ENCODE data around the gene TCF12. TPM values are rescaled to one million over a fixed set of nuclear protein-coding genes. Genes with fewer than 3 reads are reported as not detected.
"Not testable (repeated sequence)": the region's sequence is repeated elsewhere in the genome, so short reads cannot be mapped to it uniquely, and the experiment has no call there.

The TCF12 gene
- total and polyA plus RNA-seq, 8 donors: 7.7 to 67.4 (median 27.3) TPM

GRCh38 chr15:57149196-57149595, 230.8 kb downstream of the TCF12 start:
- no peaks in the 10 kb centered on the region for H3K9me3 ChIP-seq
- no peak for FAIRE-seq
- intact Hi-C loops (cut with DNase I): no loop called here

GRCh38 chr15:57150066-57150865, 231.8 kb downstream of the TCF12 start:
- WGBS, 2 donors: 89 to 96% methylated on average over 4 of the region's 4 CpGs
- Histone ChIP-seq H3K36me3 (no peaks in the 10 kb centered on the region), H3K4me3 (no peak overlapping the region), H3K9me3 (no peaks in the 10 kb centered on the region), H3K27me3 (no peaks in the 10 kb centered on the region), H3K4me1 (peaks cover 0 to 15% (median 3%) of the 10 kb centered on the region in 3 donors), H3K27ac (no peak overlapping the region)
- ATAC-seq: no peak
- FAIRE-seq: no peak
- intact Hi-C loops (cut with DNase I): loop anchor here in 1 of 3 donors (5.0 kb wide), 1 partner anchor 157 kb away; no protein-coding TSS in a partner anchor
- TF ChIP-seq CTCF (IDR thresholded peaks at IDR 0.05): no peak
- DNase-seq: no peak

More at GRCh38 chr15:57149196-57149595, 230.8 kb downstream of the TCF12 start:
- Histone ChIP-seq H3K4me3 (no peak overlapping the region), H3K27me3 (no peaks in the 10 kb centered on the region), H3K36me3 (no peaks in the 10 kb centered on the region), H3K27ac (no peak overlapping the region), H3K4me1 (peaks cover 0 to 15% (median 3%) of the 10 kb centered on the region in 3 donors)
- no peak for ATAC-seq
- DNase-seq: no peak
- TF ChIP-seq CTCF (IDR thresholded peaks at IDR 0.05): no peak

- H3K4me3 ChIP-seq, DNase-seq, H3K27me3 ChIP-seq, H3K27ac ChIP-seq, ATAC-seq, H3K36me3 ChIP-seq, FAIRE-seq, H3K9me3 ChIP-seq: not testable (repeated sequence)
- H3K4me1 ChIP-seq: peaks cover 0 to 15% (median 3%) of the 10 kb centered on the region in 3 donors
- WGBS, 2 donors: 100% methylated on average over 1 of the region's 1 CpG
- intact Hi-C loops (cut with DNase I): loop anchor here in 1 of 3 donors (5.0 kb wide), 1 partner anchor 156 kb away; no protein-coding TSS in a partner anchor
These were observed 232.4 kb downstream of the TCF12 start for GRCh38 chr15:57150866-57151203.

- Histone ChIP-seq H3K36me3 (no peaks in the 10 kb centered on the region), H3K9me3 (no peaks in the 10 kb centered on the region), H3K4me3 (no peak overlapping the region), H3K27me3 (no peaks in the 10 kb centered on the region), H3K27ac (no peak overlapping the region), H3K4me1 (peaks cover 0 to 9% (median 0%) of the 10 kb centered on the region in 3 donors)
- ATAC-seq: no peak
- WGBS, 2 donors: 93 to 97% methylated on average over 1 of the region's 1 CpG
- DNase-seq: no peak
- no peak for TF ChIP-seq CTCF (IDR thresholded peaks at IDR 0.05)
- intact Hi-C loops (cut with DNase I): loop anchor here in 1 of 3 donors (5.0 kb wide), 1 partner anchor 155 kb away; no protein-coding TSS in a partner anchor
- FAIRE-seq: no peak
These were observed 233.7 kb downstream of the TCF12 start for GRCh38 chr15:57152133-57152532.

GRCh38 chr15:57152666-57153539, 234.5 kb downstream of the TCF12 start:
- 82 to 83% methylated on average over 3 of the region's 3 CpGs for WGBS, 2 donors
- Histone ChIP-seq H3K4me3 (no peak overlapping the region), H3K9me3 (no peaks in the 10 kb centered on the region), H3K36me3 (no peaks in the 10 kb centered on the region), H3K4me1 (peaks cover 0 to 8% (median 0%) of the 10 kb centered on the region in 3 donors), H3K27me3 (no peaks in the 10 kb centered on the region), H3K27ac (no peak overlapping the region)
- TF ChIP-seq CTCF (IDR thresholded peaks at IDR 0.05): no peak
- intact Hi-C loops (cut with DNase I): loop anchor here in 1 of 3 donors (5.0 kb wide), 1 partner anchor 154 kb away; no protein-coding TSS in a partner anchor
- no peak for FAIRE-seq
- no peak for DNase-seq
- ATAC-seq: peak in 3 of 4 donors; percentile 19 to 71 (median 44)

Data from pancreas (tissue), 10 donors.